Type B pancreatic cell (in vitro differentiated cells): ENCODE data around the gene CXCR5. TPM values are rescaled to one million over a fixed set of nuclear protein-coding genes. Genes with fewer than 3 reads are reported as not detected.

Experiments used
- DNase-seq: peaks from one replicate; pipeline ENCODE4 v3.0.0; 2021; ENCODE audit warnings: mixed read lengths; ENCODE audit not compliant: unreplicated experiment; ENCODE audit errors: extremely low spot score
- H3K27ac Mint-ChIP-seq: 2 replicates; pipeline ENCODE4 v1.8.0; 2021; ENCODE audit warnings: mild to moderate bottlenecking, mixed read lengths
- H3K27me3 Mint-ChIP-seq: 2 replicates; pipeline ENCODE4 v1.8.0; 2021; ENCODE audit warnings: mixed read lengths
- H3K36me3 Mint-ChIP-seq: 2 replicates; pipeline ENCODE4 v1.8.0; 2021; ENCODE audit warnings: mixed read lengths
- H3K4me1 Mint-ChIP-seq: one replicate; pipeline ENCODE4 v1.8.0; 2021; ENCODE audit warnings: mixed read lengths; ENCODE audit not compliant: unreplicated experiment
- H3K4me3 Mint-ChIP-seq: 2 replicates; pipeline ENCODE4 v1.8.0; 2021; ENCODE audit warnings: mild to moderate bottlenecking, mixed read lengths
- H3K9me3 Mint-ChIP-seq: 2 replicates; pipeline ENCODE4 v1.8.0; 2021; ENCODE audit warnings: mixed read lengths
- CTCF ChIP-seq: fragments of 200-600 bp; sonication (generic); conservative IDR thresholded peaks from 2 replicates; pipeline ENCODE4 v1.5.0; 2021; ENCODE audit warnings: antibody characterized with exemption, mild to moderate bottlenecking
- microRNA-seq: library from miRNA; unstranded; fragments of <30 nt; microRNA quantifications from one replicate; pipeline ENCODE4, GENCODE V29; 2020
- total RNA-seq: library from RNA; stranded (reverse); gene quantifications from 2 replicates; pipeline ENCODE4 v1.2.1, GENCODE V29; 2021; ENCODE audit warnings: low replicate concordance

Gene CXCR5
- total RNA-seq, 1 donor from 2014 or later = not detected

GRCh38 chr11:118939404-118939915, 55.8 kb downstream of the CXCR5 start:
- Mint-ChIP-seq H3K9me3 (no peaks in the 10 kb centered on the region), H3K27ac (no peak overlapping the region), H3K4me3 (no peak overlapping the region), H3K4me1 (peaks cover 13% of the 10 kb centered on the region), H3K36me3 (no peaks in the 10 kb centered on the region), H3K27me3 (no peaks in the 10 kb centered on the region)
- no peak for TF ChIP-seq CTCF
- DNase-seq = no peak

- Mint-ChIP-seq H3K36me3 (no peaks in the 10 kb centered on the region), H3K4me1 (peaks cover 13% of the 10 kb centered on the region), H3K9me3 (no peaks in the 10 kb centered on the region), H3K27ac (no peak overlapping the region), H3K27me3 (no peaks in the 10 kb centered on the region), H3K4me3 (no peak overlapping the region)
- no peak for TF ChIP-seq CTCF
- no peak for DNase-seq
Observed at GRCh38 chr11:118939953-118940598, 56.4 kb downstream of the CXCR5 start.

DNA sequence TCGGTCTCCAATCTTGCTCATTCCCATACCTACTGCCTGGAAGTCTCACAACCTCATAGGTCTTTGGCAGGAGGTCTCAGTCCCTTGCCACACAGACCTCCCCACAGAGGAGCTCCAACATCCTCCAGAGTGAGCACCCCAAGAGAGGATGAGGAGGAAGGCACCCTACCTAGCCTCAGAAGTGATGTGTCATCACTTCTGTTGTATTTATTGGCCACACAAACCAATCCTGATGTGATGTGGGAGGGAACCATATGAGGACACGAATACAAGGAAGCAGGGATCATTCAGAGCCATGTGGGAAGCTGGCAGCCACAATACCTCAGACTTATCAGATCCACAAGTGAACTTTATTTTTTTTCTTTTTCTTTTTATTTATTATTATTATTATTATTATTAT, 63.4 kb downstream of the CXCR5 start:
- Mint-ChIP-seq H3K4me1 (no peaks in the 10 kb centered on the region), H3K27me3 (peaks cover 21% of the 10 kb centered on the region), H3K27ac (no peak overlapping the region), H3K4me3 (no peak overlapping the region), H3K9me3 (no peaks in the 10 kb centered on the region), H3K36me3 (no peaks in the 10 kb centered on the region)
- TF ChIP-seq CTCF = no peak
- DNase-seq = no peak

Small RNAs within 50 kb of the gene (microRNA-seq; reads per million reads assigned to microRNA genes)
- gene MIR4492 = not detected

Other genes starting within 250 kb of the CXCR5 start
- 0.33 and 0.41 TPM in 2 replicates for gene TREH, start 204.2 kb upstream of the CXCR5 start, total RNA-seq
- gene DDX6, start 92.7 kb upstream of the CXCR5 start, total RNA-seq = 146 and 183 TPM in 2 replicates
- 44.4 and 77.2 TPM in 2 replicates for gene BCL9L, start 42.0 kb downstream of the CXCR5 start, total RNA-seq
- 26.8 and 30.1 TPM in 2 replicates for gene UPK2, start 72.4 kb downstream of the CXCR5 start, total RNA-seq
- not detected in 2 replicates for gene FOXR1, start 87.9 kb downstream of the CXCR5 start, total RNA-seq
- 33.6 and 36.4 TPM in 2 replicates for gene CENATAC, start 114.2 kb downstream of the CXCR5 start, total RNA-seq
- 1,257 and 1,262 TPM in 2 replicates for gene RPS25, start 134.5 kb downstream of the CXCR5 start, total RNA-seq
- gene TRAPPC4, start 134.9 kb downstream of the CXCR5 start, total RNA-seq = 60.7 and 73.1 TPM in 2 replicates
- 40.5 and 41.4 TPM in 2 replicates for gene SLC37A4, start 147.0 kb downstream of the CXCR5 start, total RNA-seq
- gene HYOU1, start 173.3 kb downstream of the CXCR5 start, total RNA-seq = 138 and 185 TPM in 2 replicates
- 34.8 and 35.8 TPM in 2 replicates for gene VPS11, start 183.9 kb downstream of the CXCR5 start, total RNA-seq
- gene HMBS, start 201.0 kb downstream of the CXCR5 start, total RNA-seq = 25.3 and 38.2 TPM in 2 replicates
- gene DPAGT1, start 218.0 kb downstream of the CXCR5 start, total RNA-seq = 46.4 and 62.1 TPM in 2 replicates
- gene C2CD2L, start 223.5 kb downstream of the CXCR5 start, total RNA-seq = 10.7 and 13.5 TPM in 2 replicates
- gene HINFP, start 237.7 kb downstream of the CXCR5 start, total RNA-seq = 31.6 and 33.0 TPM in 2 replicates